ENCODE measurements around the gene UMODL1.

The UMODL1 gene

GRCh38 chr21:42059721-42060120 is 11.4 kb upstream of the UMODL1 start:
- H4K20me1 ChIP-seq (ENCODE audit: insufficient read depth, low read length) = no peaks in the 10 kb centered on the region
- no peaks in the 10 kb centered on the region for H3K36me3 ChIP-seq (ENCODE audit: insufficient read depth, low read length)
- H3K4me3 ChIP-seq (ENCODE audit: low read depth in 1 of 2, low read length in 2 of 2) = no peak overlapping the region
- ATAC-seq (ENCODE audit: insufficient read depth, low read depth) (no peak), DNase-seq (no peak)
- no peak overlapping the region for H2AFZ ChIP-seq (ENCODE audit: low read depth, low read length)
- no peak overlapping the region for H3K4me2 ChIP-seq (ENCODE audit: insufficient read depth, low read length)
- peak overlapping the region; percentile 40; the same call in 1 of the 2 replicates for H3K27ac ChIP-seq (ENCODE audit: low read length)
- peaks cover 40% of the 10 kb centered on the region for H3K4me1 ChIP-seq (ENCODE audit: insufficient read depth, low read length)
- no peaks in the 10 kb centered on the region for H3K27me3 ChIP-seq (ENCODE audit: insufficient read depth, low read length, poor library complexity)
- H3K9me3 ChIP-seq (ENCODE audit: insufficient read depth, low read length, severe bottlenecking) = no peaks in the 10 kb centered on the region
- no peaks in the 10 kb centered on the region for H3K79me2 ChIP-seq (ENCODE audit: insufficient read depth, low read length)
- H3K9ac ChIP-seq (ENCODE audit: low read depth, low read length) = no peak overlapping the region
- TF ChIP-seq EZH2 (IDR thresholded peaks at IDR 0.05; ENCODE audit: borderline replicate concordance, low read depth, low read length, severe bottlenecking) (no peak), CTCF (IDR thresholded peaks at IDR 0.05; ENCODE audit: borderline replicate concordance, extremely low read depth, low read length, poor library complexity, severe bottlenecking) (no peak)

GRCh38 chr21:42060166-42060565 is 11.0 kb upstream of the UMODL1 start:
- Histone ChIP-seq H3K27me3 (ENCODE audit: insufficient read depth, low read length, poor library complexity) (no peaks in the 10 kb centered on the region), H3K79me2 (ENCODE audit: insufficient read depth, low read length) (no peaks in the 10 kb centered on the region), H3K4me1 (ENCODE audit: insufficient read depth, low read length) (peaks cover 40% of the 10 kb centered on the region), H3K9ac (ENCODE audit: low read depth, low read length) (no peak overlapping the region), H3K27ac (ENCODE audit: low read length) (peak overlapping the region; percentile 98), H3K4me2 (ENCODE audit: insufficient read depth, low read length) (no peak overlapping the region), H4K20me1 (ENCODE audit: insufficient read depth, low read length) (no peaks in the 10 kb centered on the region), H2AFZ (ENCODE audit: low read depth, low read length) (no peak overlapping the region), H3K36me3 (ENCODE audit: insufficient read depth, low read length) (no peaks in the 10 kb centered on the region), H3K4me3 (ENCODE audit: low read depth in 1 of 2, low read length in 2 of 2) (no peak overlapping the region), H3K9me3 (ENCODE audit: insufficient read depth, low read length, severe bottlenecking) (no peaks in the 10 kb centered on the region)
- DNase-seq (no peak), ATAC-seq (ENCODE audit: insufficient read depth, low read depth) (no peak)
- TF ChIP-seq CTCF (IDR thresholded peaks at IDR 0.05; ENCODE audit: borderline replicate concordance, extremely low read depth, low read length, poor library complexity, severe bottlenecking) (no peak), EZH2 (IDR thresholded peaks at IDR 0.05; ENCODE audit: borderline replicate concordance, low read depth, low read length, severe bottlenecking) (no peak)

GRCh38 chr21:42061195-42061985 is 9.7 kb upstream of the UMODL1 start:
- Histone ChIP-seq H3K4me2 (ENCODE audit: insufficient read depth, low read length) (peak overlapping the region; percentile 82), H3K79me2 (ENCODE audit: insufficient read depth, low read length) (no peaks in the 10 kb centered on the region), H2AFZ (ENCODE audit: low read depth, low read length) (peak overlapping the region; percentile 55; the same call in 1 of the 2 replicates), H3K9me3 (ENCODE audit: insufficient read depth, low read length, severe bottlenecking) (no peaks in the 10 kb centered on the region), H3K36me3 (ENCODE audit: insufficient read depth, low read length) (no peaks in the 10 kb centered on the region), H3K4me3 (ENCODE audit: low read depth in 1 of 2, low read length in 2 of 2) (peak overlapping the region in 1 of 2 experiments; percentile 66; a peak in 2 of 4 replicates), H3K4me1 (ENCODE audit: insufficient read depth, low read length) (peaks cover 40% of the 10 kb centered on the region), H3K9ac (ENCODE audit: low read depth, low read length) (peak overlapping the region; percentile 77), H4K20me1 (ENCODE audit: insufficient read depth, low read length) (no peaks in the 10 kb centered on the region), H3K27ac (ENCODE audit: low read length) (peak overlapping the region; percentile 98), H3K27me3 (ENCODE audit: insufficient read depth, low read length, poor library complexity) (no peaks in the 10 kb centered on the region)
- ATAC-seq (ENCODE audit: insufficient read depth, low read depth) = no peak; the same call in 2 of the 3 replicates
- TF ChIP-seq EZH2 (IDR thresholded peaks at IDR 0.05; ENCODE audit: borderline replicate concordance, low read depth, low read length, severe bottlenecking) (no peak), CTCF (IDR thresholded peaks at IDR 0.05; ENCODE audit: borderline replicate concordance, extremely low read depth, low read length, poor library complexity, severe bottlenecking) (no peak)
- DNase-seq = peak; percentile 64
